Erythroblast (primary cell): Measurements from ENCODE around the gene MICU1.

ENCODE experiments used
- GATA1 ChIP-seq: IDR thresholded peaks from 2 replicates; pipeline ENCODE4 v1.6.1; 2011; ENCODE audit warnings: low read depth, mild to moderate bottlenecking, control low read depth, low read length, moderate library complexity
- POLR2A ChIP-seq: IDR thresholded peaks from 2 replicates; pipeline ENCODE4 v1.6.1; 2011; ENCODE audit warnings: mild to moderate bottlenecking, low read length

DNA sequence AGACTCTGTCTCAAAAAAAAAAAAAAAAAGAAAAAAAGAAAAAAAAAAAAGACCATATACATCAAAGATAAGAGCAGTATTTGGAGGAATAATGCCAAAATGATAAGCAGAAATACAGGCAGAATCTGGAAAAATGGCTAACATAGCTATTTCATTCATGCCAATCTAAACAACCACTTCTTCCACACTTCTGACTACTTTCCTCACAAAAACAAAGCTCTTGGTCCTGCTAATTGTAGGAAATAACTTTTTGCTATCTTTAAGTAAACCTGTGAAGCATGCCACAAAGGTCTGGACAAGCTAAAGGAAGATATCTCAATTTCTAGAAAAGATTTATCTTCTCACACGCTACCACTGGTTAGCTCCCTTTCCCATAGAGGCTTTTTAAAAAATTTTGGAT is 30.4 kb downstream of the MICU1 start:
- TF ChIP-seq POLR2A (no peak), GATA1 (no peak)
